GM10847 (cell line): ENCODE measurements around the gene ECI1.
A peak's percentile ranks its signal among the peaks of the same experiment; 100 is the strongest.

Experiments
- POLR2A ChIP-seq: IDR thresholded peaks from 2 replicates; pipeline ENCODE4 v1.6.1; 2011; ENCODE audit not compliant: insufficient read length; ENCODE audit errors: extremely low read depth

The ECI1 gene

GRCh38 chr16:2251296-2252111, at the start of gene ECI1:
Gene ECI1, minus strand, starts transcription at chr16:2251587. Its CDS starts 21 bp downstream, at chr16:2251566.
- peak; percentile 79 for TF ChIP-seq POLR2A

GRCh38 chr16:2299915-2300192, 48.5 kb upstream of the ECI1 start:
- TF ChIP-seq POLR2A = no peak

- no peak for TF ChIP-seq POLR2A
These were observed 47.9 kb upstream of the ECI1 start for GRCh38 chr16:2299121-2299914.

GRCh38 chr16:2298621-2299020, 47.2 kb upstream of the ECI1 start:
- no peak for TF ChIP-seq POLR2A

- no peak for TF ChIP-seq POLR2A
These were observed 46.1 kb upstream of the ECI1 start for GRCh38 chr16:2297506-2297860.

- TF ChIP-seq POLR2A = no peak
These were observed 45.5 kb upstream of the ECI1 start for GRCh38 chr16:2296661-2297505.

- no peak for TF ChIP-seq POLR2A
These were observed 43.8 kb upstream of the ECI1 start for GRCh38 chr16:2295056-2295798.

- no peak for TF ChIP-seq POLR2A
These were observed 40.8 kb upstream of the ECI1 start for GRCh38 chr16:2292221-2292620.

GRCh38 chr16:2289282-2289681, 37.9 kb upstream of the ECI1 start:
- TF ChIP-seq POLR2A = no peak

GRCh38 chr16:2288726-2289125, 37.3 kb upstream of the ECI1 start:
- no peak for TF ChIP-seq POLR2A

GRCh38 chr16:2287916-2288547, 36.6 kb upstream of the ECI1 start:
- no peak for TF ChIP-seq POLR2A

GRCh38 chr16:2286550-2286949, 35.2 kb upstream of the ECI1 start:
- TF ChIP-seq POLR2A = no peak

GRCh38 chr16:2285731-2286191, 34.4 kb upstream of the ECI1 start:
- TF ChIP-seq POLR2A = no peak

- TF ChIP-seq POLR2A = no peak
These were observed 33.6 kb upstream of the ECI1 start for GRCh38 chr16:2284797-2285576.
